CD4-positive, CD25-positive, alpha-beta regulatory T cell (primary cell): ENCODE measurements around the gene GFM2. TPM values are rescaled to one million over a fixed set of nuclear protein-coding genes. Genes with fewer than 3 reads are reported as not detected.
"Not testable (repeated sequence)": the region's sequence is repeated elsewhere in the genome, so short reads cannot be mapped to it uniquely, and the experiment has no call there.

Experiments
- ATAC-seq, 2 donors: fragments of 150-1000 bp; cut with Tn5 transposase; one replicate each; pipeline ENCODE4 v1.10.0; 2021; ENCODE audit warnings: low read depth in 2 of 2, moderate number of reproducible peaks in 2 of 2, moderate library complexity in 1 of 2
- DNase-seq, 3 donors: peaks; one replicate each; pipeline versions ENCODE4 v3.0.0 to v3.0.0-alpha.2; 2012 to 2022; ENCODE audit warnings: mixed read lengths in 1 of 3
- H3K27ac ChIP-seq: one replicate; pipeline ENCODE4 v1.7.0; 2013; ENCODE audit warnings: mild to moderate bottlenecking, low read length; ENCODE audit not compliant: insufficient read depth, poor library complexity, severe bottlenecking
- H3K27me3 ChIP-seq: one replicate; pipeline ENCODE4 v1.7.0; 2013; ENCODE audit warnings: low read length; ENCODE audit not compliant: control insufficient read depth, insufficient read depth
- H3K36me3 ChIP-seq: one replicate; pipeline ENCODE4 v1.7.0; 2013; ENCODE audit warnings: mild to moderate bottlenecking, low read length, moderate library complexity; ENCODE audit not compliant: control insufficient read depth, insufficient read depth
- H3K4me1 ChIP-seq: 2 replicates; pipeline ENCODE4 v1.7.0; 2013; ENCODE audit warnings: mild to moderate bottlenecking, low read length; ENCODE audit not compliant: insufficient read depth, control insufficient read depth, poor library complexity, severe bottlenecking
- H3K4me3 ChIP-seq: one replicate; pipeline ENCODE4 v1.7.0; 2013; ENCODE audit warnings: low read depth, mild to moderate bottlenecking, low read length, moderate library complexity
- H3K9me3 ChIP-seq, 2 experiments: 1 replicate in 1 of 2; 2 replicates in 1 of 2; pipeline ENCODE4 v1.7.0; 2013; ENCODE audit warnings: low read length in 2 of 2, mild to moderate bottlenecking in 1 of 2, moderate library complexity in 1 of 2; ENCODE audit not compliant: control insufficient read depth in 2 of 2
- H3K27ac Mint-ChIP-seq, 3 donors: one replicate each; pipeline ENCODE4 v1.8.0; 2020 to 2022; ENCODE audit warnings: mild to moderate bottlenecking in 3 of 3, mixed read lengths in 3 of 3, moderate library complexity in 2 of 3
- H3K27me3 Mint-ChIP-seq: one replicate; pipeline ENCODE4 v1.8.0; 2022; ENCODE audit warnings: mild to moderate bottlenecking, mixed read lengths
- H3K36me3 Mint-ChIP-seq: one replicate; pipeline ENCODE4 v1.8.0; 2020; ENCODE audit warnings: mixed read lengths
- H3K4me1 Mint-ChIP-seq, 4 donors: one replicate each; pipeline ENCODE4 v1.8.0; 2020 to 2022; ENCODE audit warnings: mixed read lengths in 4 of 4, mild to moderate bottlenecking in 1 of 4
- H3K4me3 Mint-ChIP-seq, 4 donors: one replicate each; pipeline ENCODE4 v1.8.0; 2020 to 2022; ENCODE audit warnings: mild to moderate bottlenecking in 4 of 4, mixed read lengths in 4 of 4, moderate library complexity in 3 of 4
- H3K9me3 Mint-ChIP-seq, 7 donors: one replicate each; pipeline ENCODE4 v1.8.0; 2020 to 2022; ENCODE audit warnings: mixed read lengths in 7 of 7, mild to moderate bottlenecking in 3 of 7, moderate library complexity in 2 of 7
- polyA plus RNA-seq, 4 donors: library from polyadenylated mRNA; unstranded; fragments of 300-500 nt; fragmentation: Illumina TruSeq; gene quantifications; one replicate each; pipeline ENCODE4 v1.2.3, GENCODE V29; 2021
- total RNA-seq: library from RNA; stranded (reverse); gene quantifications from one replicate; pipeline ENCODE4 v1.2.3, GENCODE V29; 2022

The GFM2 gene
- total and polyA plus RNA-seq, 5 donors from 2014 or later, result 6.9 to 20.1 (median 10.0) TPM

DNA sequence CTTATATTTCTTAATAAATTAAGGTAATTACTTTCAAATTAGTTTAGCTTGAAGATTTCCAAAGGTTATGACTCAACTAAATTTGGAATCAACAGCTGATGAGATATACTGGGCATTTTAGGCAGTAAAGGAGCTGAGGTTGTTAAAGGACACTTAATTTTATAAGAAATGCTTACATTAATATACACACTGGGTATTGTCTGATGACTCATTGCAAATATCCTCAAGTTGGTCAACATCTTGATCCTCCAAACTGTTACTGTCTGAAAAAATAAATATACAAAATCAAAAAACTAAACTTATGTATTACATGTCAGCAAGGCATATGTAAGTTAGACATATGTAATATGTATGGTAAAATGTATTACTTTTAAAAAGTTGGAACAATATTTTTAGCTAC lies 3.4 kb downstream of the GFM2 start:
- H3K4me3 ChIP-seq, result no peak overlapping the region
- peaks cover 19% of the 10 kb centered on the region for H3K36me3 Mint-ChIP-seq
- no peaks in the 10 kb centered on the region for H3K27me3 ChIP-seq
- H3K4me3 Mint-ChIP-seq, result no peak overlapping the region
- H3K27me3 Mint-ChIP-seq, result peaks cover 4% of the 10 kb centered on the region
- peaks cover 34% of the 10 kb centered on the region for H3K4me1 ChIP-seq
- no peak for ATAC-seq
- no peak overlapping the region for H3K27ac Mint-ChIP-seq
- no peak overlapping the region for H3K27ac ChIP-seq
- no peaks in the 10 kb centered on the region for H3K9me3 ChIP-seq
- peaks cover 20 to 66% (median 38%) of the 10 kb centered on the region in 4 donors for H3K4me1 Mint-ChIP-seq
- no peak for DNase-seq
- H3K36me3 ChIP-seq, result peaks cover 41% of the 10 kb centered on the region
- H3K9me3 Mint-ChIP-seq, result no peaks in the 10 kb centered on the region

GRCh38 chr5:74762599-74762998 lies 4.3 kb downstream of the GFM2 start:
- H3K36me3 Mint-ChIP-seq, result peaks cover 25% of the 10 kb centered on the region
- Histone ChIP-seq H3K4me3 (no peak overlapping the region), H3K36me3 (peaks cover 50% of the 10 kb centered on the region), H3K9me3 (no peaks in the 10 kb centered on the region), H3K27ac (no peak overlapping the region), H3K4me1 (peaks cover 26% of the 10 kb centered on the region), H3K27me3 (no peaks in the 10 kb centered on the region)
- H3K4me1 Mint-ChIP-seq, result peaks cover 20 to 59% (median 36%) of the 10 kb centered on the region in 4 donors
- H3K27me3 Mint-ChIP-seq, result peaks cover 4% of the 10 kb centered on the region
- DNase-seq (no peak), ATAC-seq (no peak)
- no peak overlapping the region for H3K4me3 Mint-ChIP-seq
- H3K27ac Mint-ChIP-seq, result no peak overlapping the region
- no peaks in the 10 kb centered on the region for H3K9me3 Mint-ChIP-seq

GRCh38 chr5:74761241-74761640 lies 5.7 kb downstream of the GFM2 start:
- peaks cover 24% of the 10 kb centered on the region for H3K4me1 ChIP-seq
- peaks cover 64% of the 10 kb centered on the region for H3K36me3 ChIP-seq
- Mint-ChIP-seq H3K4me3 (no peak overlapping the region), H3K27ac (no peak overlapping the region), H3K27me3 (no peaks in the 10 kb centered on the region), H3K36me3 (peaks cover 32% of the 10 kb centered on the region), H3K9me3 (peaks cover 0 to 5% (median 4%) of the 10 kb centered on the region in 7 donors), H3K4me1 (peaks cover 20 to 46% (median 30%) of the 10 kb centered on the region in 4 donors)
- no peak for DNase-seq
- no peak overlapping the region for H3K27ac ChIP-seq
- ATAC-seq, result no peak
- peaks cover 0 to 3% of the 10 kb centered on the region in 2 experiments for H3K9me3 ChIP-seq
- H3K4me3 ChIP-seq, result no peak overlapping the region
- H3K27me3 ChIP-seq, result no peaks in the 10 kb centered on the region

GRCh38 chr5:74748742-74749141 lies 18.2 kb downstream of the GFM2 start:
- not testable (repeated sequence) for H3K9me3 Mint-ChIP-seq, H3K27ac ChIP-seq, H3K27ac Mint-ChIP-seq, H3K4me3 ChIP-seq, DNase-seq, H3K4me1 ChIP-seq, H3K9me3 ChIP-seq, ATAC-seq, H3K27me3 Mint-ChIP-seq, H3K4me3 Mint-ChIP-seq, H3K27me3 ChIP-seq
- peaks cover 47% of the 10 kb centered on the region for H3K36me3 Mint-ChIP-seq
- peaks cover 0 to 27% (median 9%) of the 10 kb centered on the region in 4 donors for H3K4me1 Mint-ChIP-seq
- peaks cover 66% of the 10 kb centered on the region for H3K36me3 ChIP-seq

DNA sequence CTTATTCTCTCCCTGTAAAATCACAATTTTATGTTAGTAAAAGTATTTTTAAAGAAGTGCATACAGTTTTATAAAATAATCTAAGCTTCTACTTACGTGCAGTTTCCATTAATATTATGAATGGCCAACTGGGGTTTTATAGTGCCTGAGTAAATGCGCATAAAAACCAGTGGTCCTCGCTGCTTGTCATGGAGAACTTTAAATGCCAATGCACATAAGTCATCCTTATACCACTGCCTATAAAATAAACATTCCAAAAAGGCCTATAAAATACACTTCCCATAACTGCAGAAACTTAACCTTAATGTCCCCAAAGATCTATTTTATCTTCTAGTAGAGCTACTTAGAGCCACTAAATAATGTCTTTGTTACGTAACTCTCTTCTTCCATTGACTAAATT lies 28.5 kb downstream of the GFM2 start:
- peaks cover 47% of the 10 kb centered on the region for H3K36me3 Mint-ChIP-seq
- H3K4me1 Mint-ChIP-seq, result peaks cover 0 to 7% (median 4%) of the 10 kb centered on the region in 4 donors
- Histone ChIP-seq H3K27me3 (no peaks in the 10 kb centered on the region), H3K4me1 (no peaks in the 10 kb centered on the region), H3K4me3 (no peak overlapping the region), H3K36me3 (peaks cover 50% of the 10 kb centered on the region), H3K9me3 (no peaks in the 10 kb centered on the region), H3K27ac (no peak overlapping the region)
- ATAC-seq (no peak), DNase-seq (no peak)
- H3K27me3 Mint-ChIP-seq, result no peaks in the 10 kb centered on the region
- H3K4me3 Mint-ChIP-seq, result no peak overlapping the region
- no peaks in the 10 kb centered on the region for H3K9me3 Mint-ChIP-seq
- no peak overlapping the region for H3K27ac Mint-ChIP-seq

DNA sequence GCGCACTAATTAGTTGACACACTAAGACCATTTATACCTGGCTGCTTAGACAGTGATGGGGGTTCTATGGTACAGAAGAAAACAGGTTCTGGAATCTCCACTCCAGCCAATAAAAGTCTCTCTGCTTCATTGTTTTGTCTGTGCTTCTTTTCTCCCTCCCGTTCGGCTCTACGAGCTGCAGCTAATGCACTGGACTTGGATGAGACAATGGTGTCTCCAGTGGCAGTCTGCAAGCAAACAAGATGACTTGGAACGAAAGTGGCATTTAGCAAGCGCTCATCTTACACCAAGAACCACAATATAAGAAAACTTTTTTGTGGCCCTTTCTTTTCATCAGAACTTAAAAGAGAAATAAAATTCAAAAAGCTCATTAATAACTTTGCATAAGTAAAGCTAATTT lies 30.2 kb downstream of the GFM2 start:
- H3K36me3 ChIP-seq, result peaks cover 56% of the 10 kb centered on the region
- H3K27me3 ChIP-seq, result no peaks in the 10 kb centered on the region
- H3K9me3 Mint-ChIP-seq, result peaks cover 0 to 1% (median 0%) of the 10 kb centered on the region in 7 donors
- H3K27ac Mint-ChIP-seq, result no peak overlapping the region
- no peaks in the 10 kb centered on the region for H3K4me1 ChIP-seq
- H3K4me1 Mint-ChIP-seq, result peaks cover 0 to 3% (median 2%) of the 10 kb centered on the region in 4 donors
- H3K27me3 Mint-ChIP-seq, result no peaks in the 10 kb centered on the region
- H3K9me3 ChIP-seq, result no peaks in the 10 kb centered on the region
- ATAC-seq (no peak), DNase-seq (no peak)
- H3K27ac ChIP-seq, result no peak overlapping the region
- H3K36me3 Mint-ChIP-seq, result peaks cover 49% of the 10 kb centered on the region
- H3K4me3 Mint-ChIP-seq, result no peak overlapping the region
- no peak overlapping the region for H3K4me3 ChIP-seq

DNA sequence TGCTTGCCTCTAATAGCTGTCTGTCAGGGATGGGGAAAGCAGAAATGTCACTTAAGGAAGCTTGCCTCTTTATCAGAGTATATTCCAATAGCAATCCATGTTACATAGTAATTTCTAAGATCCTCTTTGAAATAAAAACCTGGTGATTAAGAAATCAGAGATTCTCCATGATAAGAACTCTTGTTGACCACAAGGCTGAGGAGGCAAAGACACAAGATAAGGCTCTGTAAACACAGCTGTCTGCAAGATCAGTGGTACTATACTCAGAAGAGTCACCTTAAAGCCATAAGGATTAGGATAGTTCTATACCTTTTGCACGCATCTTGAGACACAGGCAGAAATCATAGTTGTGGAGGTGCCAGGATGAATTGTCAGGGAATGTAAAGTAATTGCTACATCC lies 41.6 kb downstream of the GFM2 start:
- peaks cover 73% of the 10 kb centered on the region for H3K36me3 ChIP-seq
- peaks cover 0 to 4% of the 10 kb centered on the region in 2 experiments for H3K9me3 ChIP-seq
- H3K4me3 ChIP-seq, result no peak overlapping the region
- H3K27ac ChIP-seq, result no peak overlapping the region
- no peaks in the 10 kb centered on the region for H3K4me1 ChIP-seq
- H3K4me1 Mint-ChIP-seq, result no peaks in the 10 kb centered on the region
- no peaks in the 10 kb centered on the region for H3K27me3 Mint-ChIP-seq
- H3K36me3 Mint-ChIP-seq, result peaks cover 50% of the 10 kb centered on the region
- H3K4me3 Mint-ChIP-seq, result no peak overlapping the region
- no peak for DNase-seq
- no peak overlapping the region for H3K27ac Mint-ChIP-seq
- peaks cover 0 to 7% (median 0%) of the 10 kb centered on the region in 7 donors for H3K9me3 Mint-ChIP-seq
- H3K27me3 ChIP-seq, result no peaks in the 10 kb centered on the region
- ATAC-seq, result no peak

GRCh38 chr5:74722271-74722670 lies 44.6 kb downstream of the GFM2 start:
- no peaks in the 10 kb centered on the region for H3K4me1 ChIP-seq
- peaks cover 77% of the 10 kb centered on the region for H3K36me3 ChIP-seq
- H3K27me3 ChIP-seq, result no peaks in the 10 kb centered on the region
- peaks cover 0 to 4% of the 10 kb centered on the region in 2 experiments for H3K9me3 ChIP-seq
- H3K4me1 Mint-ChIP-seq, result no peaks in the 10 kb centered on the region
- no peak for DNase-seq
- no peak overlapping the region for H3K4me3 ChIP-seq
- no peak overlapping the region for H3K27ac ChIP-seq
- ATAC-seq, result no peak
- H3K27ac Mint-ChIP-seq, result no peak overlapping the region
- H3K9me3 Mint-ChIP-seq, result peaks cover 0 to 7% (median 0%) of the 10 kb centered on the region in 7 donors
- no peak overlapping the region for H3K4me3 Mint-ChIP-seq
- peaks cover 60% of the 10 kb centered on the region for H3K36me3 Mint-ChIP-seq
- no peaks in the 10 kb centered on the region for H3K27me3 Mint-ChIP-seq
